SK-N-MC (cell line): ENCODE measurements around the gene CGB2.
A peak's percentile ranks its signal among the peaks of the same experiment; 100 is the strongest.

Experiments used
- EZH2 ChIP-seq: fragments of 200-600 bp; sonication (generic); IDR thresholded peaks from one replicate; pipeline ENCODE4 v1.6.1; 2017; ENCODE audit warnings: antibody characterized with exemption
- FOXP2 ChIP-seq: optimal IDR thresholded peaks from 2 replicates; pipeline ENCODE3; 2011; ENCODE audit warnings: mild to moderate bottlenecking, moderate library complexity; ENCODE audit not compliant: insufficient read depth; ENCODE audit errors: extremely low read length, control extremely low read depth
- POLR2AphosphoS5 ChIP-seq: IDR thresholded peaks from 2 replicates; pipeline ENCODE4 v1.6.1; 2012; ENCODE audit warnings: mild to moderate bottlenecking, low read depth, low read length, borderline replicate concordance

GRCh38 chr19:49071860-49072547, 40.3 kb downstream of the CGB2 start:
- peak; percentile 70; the same call in 1 of the 2 replicates for TF ChIP-seq POLR2AphosphoS5
- no peak for TF ChIP-seq EZH2
- TF ChIP-seq FOXP2 = no peak
